ENCODE measurements around the gene ERO1A.

Gene ERO1A

GRCh38 chr14:52649511-52649910 is 45.8 kb downstream of the ERO1A start:
- no peak overlapping the region for H3K4me3 ChIP-seq (ENCODE audit: low read depth, low read length)
- ChIA-PET CTCF (interaction anchor here (1.0 kb wide), 1 partner anchor 10 kb away, joined by 3 read pairs; no protein-coding TSS in a partner anchor), POLR2A (no interaction called here)
- TF ChIP-seq CTCF (IDR thresholded peaks at IDR 0.05; ENCODE audit: insufficient read depth, low read length, missing control alignments) = no peak
- no peak for DNase-seq (ENCODE audit: low read depth, low spot score)

- ChIA-PET CTCF (no interaction called here), POLR2A (no interaction called here)
- H3K4me3 ChIP-seq (ENCODE audit: low read depth, low read length) = no peak overlapping the region
- no peak for DNase-seq (ENCODE audit: low read depth, low spot score)
- TF ChIP-seq CTCF (IDR thresholded peaks at IDR 0.05; ENCODE audit: insufficient read depth, low read length, missing control alignments) = no peak
These were observed 53.6 kb downstream of the ERO1A start for GRCh38 chr14:52641745-52642144.

- no peak for TF ChIP-seq CTCF (IDR thresholded peaks at IDR 0.05; ENCODE audit: insufficient read depth, low read length, missing control alignments)
- ChIA-PET POLR2A (no interaction called here), CTCF (no interaction called here)
- H3K4me3 ChIP-seq (ENCODE audit: low read depth, low read length) = no peak overlapping the region
- DNase-seq (ENCODE audit: low read depth, low spot score) = no peak
These were observed 55.2 kb downstream of the ERO1A start for GRCh38 chr14:52640137-52640536.

GRCh38 chr14:52619687-52620086 is 75.7 kb downstream of the ERO1A start:
- no peak overlapping the region for H3K4me3 ChIP-seq (ENCODE audit: low read depth, low read length)
- TF ChIP-seq CTCF (IDR thresholded peaks at IDR 0.05; ENCODE audit: insufficient read depth, low read length, missing control alignments) = no peak
- DNase-seq (ENCODE audit: low read depth, low spot score) = no peak
- ChIA-PET CTCF (no interaction called here), POLR2A (no interaction called here)

- no peak for DNase-seq (ENCODE audit: low read depth, low spot score)
- ChIA-PET POLR2A (no interaction called here), CTCF (no interaction called here)
- TF ChIP-seq CTCF (IDR thresholded peaks at IDR 0.05; ENCODE audit: insufficient read depth, low read length, missing control alignments) = no peak
- H3K4me3 ChIP-seq (ENCODE audit: low read depth, low read length) = no peak overlapping the region
These were observed 76.8 kb downstream of the ERO1A start for GRCh38 chr14:52618602-52619001.

- H3K4me3 ChIP-seq (ENCODE audit: low read depth, low read length) = no peak overlapping the region
- TF ChIP-seq CTCF (IDR thresholded peaks at IDR 0.05; ENCODE audit: insufficient read depth, low read length, missing control alignments) = no peak
- ChIA-PET CTCF (interaction anchor here (1.1 kb wide), 1 partner anchor 11 kb away, joined by 3 read pairs; no protein-coding TSS in a partner anchor), POLR2A (no interaction called here)
- no peak for DNase-seq (ENCODE audit: low read depth, low spot score)
These were observed 85.2 kb downstream of the ERO1A start for GRCh38 chr14:52610187-52610586.
